Uterus (tissue), 4 donors: Measurements from ENCODE around the gene CRIP1. TPM values are rescaled to one million over a fixed set of nuclear protein-coding genes. Genes with fewer than 3 reads are reported as not detected.
A peak's percentile ranks its signal among the peaks of the same experiment; 100 is the strongest.

ENCODE experiments used
- DNase-seq, 2 donors: peaks; one replicate each; pipeline ENCODE4 v3.0.0-alpha.2; 2019 to 2020
- H3K27ac ChIP-seq, 2 donors: fragments of 200-600 bp; sonication (generic); 1 replicate in 1 of 2; 2 replicates in 1 of 2; pipeline ENCODE4 v1.5.1; 2016 to 2018
- H3K27me3 ChIP-seq, 2 donors: fragments of 200-600 bp; sonication (generic); one replicate each; pipeline ENCODE4 v1.5.1; 2018 to 2019; ENCODE audit warnings: control low read depth in 1 of 2
- H3K36me3 ChIP-seq, 2 donors: fragments of 200-600 bp; sonication (generic); one replicate each; pipeline ENCODE4 v1.5.1; 2019; ENCODE audit warnings: control low read depth in 1 of 2
- H3K4me1 ChIP-seq, 2 donors: fragments of 200-600 bp; sonication (generic); one replicate each; pipeline ENCODE4 v1.5.1; 2018 to 2019; ENCODE audit warnings: control low read depth in 1 of 2
- H3K4me3 ChIP-seq, 2 donors: fragments of 200-600 bp; sonication (generic); 1 replicate in 1 of 2; 2 replicates in 1 of 2; pipeline ENCODE4 v1.5.1; 2018 to 2019; ENCODE audit warnings: mild to moderate bottlenecking in 1 of 2
- H3K9me3 ChIP-seq, 2 donors: fragments of 200-600 bp; sonication (generic); one replicate each; pipeline ENCODE4 v1.5.1; 2019; ENCODE audit warnings: control low read depth in 1 of 2
- CTCF ChIP-seq, 4 experiments: fragments of 200-600 bp in 2 of 4; fragments of 450-650 bp in 2 of 4; sonication (generic) in 2 of 4; IDR thresholded peaks; one replicate each; pipeline ENCODE4 v1.5.1; 2016 to 2019; ENCODE audit warnings: antibody characterized with exemption in 4 of 4, mild to moderate bottlenecking in 2 of 4, moderate library complexity in 1 of 4
- POLR2A ChIP-seq, 2 donors: fragments of 450-650 bp; IDR thresholded peaks; one replicate each; pipeline ENCODE4 v1.6.1; 2016; ENCODE audit warnings: antibody characterized with exemption in 2 of 2, mild to moderate bottlenecking in 1 of 2, moderate library complexity in 1 of 2
- intact Hi-C: fragments of 100-400 bp; cut with DNase I; formaldehyde crosslinking; loops from one replicate; pipeline ENCODE4 v1.15.1; 2023; ENCODE audit warnings: low total_unique reads
- total RNA-seq, 4 donors: library from RNA; depleted of rRNA in 3 of 4; stranded (reverse); fragments of >200 nt in 3 of 4; gene quantifications; one replicate each; pipeline versions ENCODE4 v1.1.0 to v1.2.4, GENCODE V29; 2014 to 2023
- donor health status: DM: yes; HTN: yes; CAD: no.

Gene CRIP1
- total RNA-seq, 4 donors from 2014 or later, result 0.51 to 64.7 (median 34.4) TPM

- Histone ChIP-seq H3K4me1 (no peaks in the 10 kb centered on the region), H3K27ac (no peak overlapping the region), H3K36me3 (no peaks in the 10 kb centered on the region), H3K27me3 (no peaks in the 10 kb centered on the region), H3K4me3 (no peak overlapping the region), H3K9me3 (no peaks in the 10 kb centered on the region)
- TF ChIP-seq CTCF (IDR thresholded peaks at IDR 0.05) (no peak), POLR2A (IDR thresholded peaks at IDR 0.05) (no peak)
- intact Hi-C loops, result no loop called here
- DNase-seq, result peak in 1 of 2 donors; percentile 13
Observed at GRCh38 chr14:105450864-105451720, 35.6 kb upstream of the CRIP1 start.

- Histone ChIP-seq H3K27ac (no peak overlapping the region), H3K9me3 (no peaks in the 10 kb centered on the region), H3K4me3 (no peak overlapping the region), H3K27me3 (no peaks in the 10 kb centered on the region), H3K36me3 (no peaks in the 10 kb centered on the region), H3K4me1 (no peaks in the 10 kb centered on the region)
- TF ChIP-seq POLR2A (IDR thresholded peaks at IDR 0.05) (no peak), CTCF (IDR thresholded peaks at IDR 0.05) (no peak)
- intact Hi-C loops, result no loop called here
- DNase-seq, result peak in 1 of 2 donors; percentile 9
Observed at GRCh38 chr14:105452963-105453362, 33.7 kb upstream of the CRIP1 start.

- no peaks in the 10 kb centered on the region for H3K27me3 ChIP-seq
- H3K36me3 ChIP-seq, result no peaks in the 10 kb centered on the region
Observed at GRCh38 chr14:105453847-105454246, 32.8 kb upstream of the CRIP1 start.

GRCh38 chr14:105455086-105455640 lies 31.5 kb upstream of the CRIP1 start:
- TF ChIP-seq CTCF (IDR thresholded peaks at IDR 0.05) (no peak), POLR2A (IDR thresholded peaks at IDR 0.05) (no peak)
- Histone ChIP-seq H3K27ac (no peak overlapping the region), H3K4me1 (no peaks in the 10 kb centered on the region), H3K27me3 (no peaks in the 10 kb centered on the region), H3K4me3 (no peak overlapping the region), H3K36me3 (no peaks in the 10 kb centered on the region), H3K9me3 (no peaks in the 10 kb centered on the region)
- intact Hi-C loops, result no loop called here
- no peak for DNase-seq

More at GRCh38 chr14:105453847-105454246, 32.8 kb upstream of the CRIP1 start:
- Histone ChIP-seq H3K9me3 (no peaks in the 10 kb centered on the region), H3K4me3 (no peak overlapping the region), H3K27ac (no peak overlapping the region), H3K4me1 (no peaks in the 10 kb centered on the region)
- no peak for DNase-seq
- intact Hi-C loops, result no loop called here
- TF ChIP-seq CTCF (IDR thresholded peaks at IDR 0.05) (no peak), POLR2A (IDR thresholded peaks at IDR 0.05) (no peak)
